GM21737 (cell line): ENCODE results near the gene ACADVL.

Source experiments
- ATAC-seq: cut with Tn5 transposase; IDR thresholded peaks from one replicate; pipeline ENCODE4 v1.9.1; 2021; ENCODE audit warnings: mild to moderate bottlenecking, moderate library complexity; ENCODE audit not compliant: unreplicated experiment

The ACADVL gene

GRCh38 chr17:7250695-7251627 lies 31.2 kb downstream of the ACADVL start:
- ATAC-seq = peak; percentile 3

DNA sequence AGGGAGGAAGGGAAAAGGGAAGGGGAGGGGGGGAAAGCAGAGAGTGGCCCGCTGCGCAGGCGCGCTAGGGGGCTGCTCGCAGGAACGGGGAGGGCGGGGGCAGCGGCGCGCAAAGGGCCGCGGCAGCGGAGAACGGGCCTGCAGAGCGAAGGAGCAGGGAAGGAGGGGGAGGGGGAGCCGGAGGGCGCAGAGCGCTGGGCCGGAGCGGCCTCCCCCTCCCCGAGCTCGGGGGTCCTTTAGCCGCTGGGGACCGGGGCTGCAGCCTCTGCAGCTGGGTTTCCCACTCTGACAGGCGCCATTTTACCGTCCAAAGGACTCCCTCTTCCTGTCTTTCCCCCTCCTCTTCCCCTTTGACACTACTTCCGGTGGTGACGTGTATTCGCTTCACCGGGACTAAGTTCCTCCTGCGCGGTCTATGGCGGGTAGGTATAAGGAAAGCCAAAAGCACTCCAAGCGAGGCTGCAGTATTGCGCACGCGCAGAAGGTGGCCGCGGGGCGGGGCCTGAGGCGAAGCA lies 32.0 kb downstream of the ACADVL start, which contains the start of gene CTDNEP1:
Gene CTDNEP1, minus strand, starts transcription at position 74 of the 515 bp plus-strand sequence. CDS start 438 bp downstream, outside the sequence.
- ATAC-seq = peak; percentile 76

- peak; percentile 41 for ATAC-seq
Measured at GRCh38 chr17:7252176-7253043, 32.7 kb downstream of the ACADVL start, which contains the start of gene ELP5. Gene ELP5 (plus strand): TSS chr17:7252215. CDS start chr17:7252551, 336 bp downstream.

DNA sequence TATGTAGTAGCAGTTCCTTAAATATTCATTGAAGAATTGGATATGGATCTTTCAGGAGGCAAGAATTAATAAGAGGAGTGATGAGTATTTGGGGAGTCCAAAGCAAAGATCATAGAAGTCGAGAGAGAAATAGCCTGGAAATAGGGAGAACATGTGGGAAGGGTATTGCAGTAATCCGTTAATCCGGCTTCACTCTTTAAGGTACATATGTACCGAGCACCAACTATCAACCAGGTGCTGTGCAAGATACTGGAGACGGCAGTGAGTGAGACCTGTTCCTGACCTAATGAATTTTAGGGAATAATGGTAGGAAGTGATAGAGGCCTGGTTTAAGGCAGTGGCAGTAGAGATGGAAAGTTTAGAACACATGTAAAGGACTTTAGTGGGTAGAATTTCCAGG lies 33.3 kb downstream of the ACADVL start:
- no peak for ATAC-seq

- ATAC-seq = no peak
Measured at GRCh38 chr17:7254511-7254910, 34.8 kb downstream of the ACADVL start.

GRCh38 chr17:7256766-7257456 lies 37.2 kb downstream of the ACADVL start:
- ATAC-seq = no peak

DNA sequence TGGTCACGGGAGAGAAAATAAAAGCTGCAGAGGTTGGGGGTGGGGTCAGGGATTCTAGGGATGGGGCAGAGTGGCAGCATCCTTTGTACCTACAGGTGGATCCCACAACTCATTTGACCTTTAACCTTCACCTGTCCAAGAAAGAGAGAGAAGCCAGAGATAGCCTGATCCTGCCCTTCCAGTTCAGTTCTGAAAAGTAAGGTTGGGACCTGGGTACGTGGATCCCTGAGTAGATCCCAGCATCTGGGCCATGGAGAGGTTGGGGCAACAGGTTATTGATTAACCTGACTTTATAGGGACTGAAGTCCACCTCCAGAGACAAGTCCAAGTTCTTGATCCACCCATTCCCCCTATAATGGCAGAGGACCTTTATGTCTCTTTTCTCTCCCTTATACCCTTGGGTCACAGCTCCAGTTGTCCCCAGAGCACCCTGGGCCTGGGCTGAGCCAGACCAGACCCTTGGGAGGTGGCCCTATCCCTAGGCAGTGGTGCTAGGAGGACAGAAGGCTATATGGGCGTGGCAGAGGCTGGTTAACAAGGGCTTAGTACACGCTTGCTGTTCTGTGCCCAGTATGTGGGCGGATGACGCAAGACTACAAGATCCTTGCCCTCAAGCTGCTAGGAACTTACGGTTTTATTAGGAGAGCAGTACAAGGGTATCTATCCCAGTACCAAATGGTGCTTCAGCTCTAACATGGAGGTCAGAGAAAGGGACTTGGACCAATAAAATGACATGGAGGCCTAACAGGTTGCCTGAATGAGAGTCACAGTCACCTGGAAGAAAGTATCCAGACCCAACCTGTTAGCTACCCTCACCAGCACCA lies 39.2 kb downstream of the ACADVL start:
- no peak for ATAC-seq

- ATAC-seq = no peak
Measured at GRCh38 chr17:7259555-7259889, 39.8 kb downstream of the ACADVL start.

DNA sequence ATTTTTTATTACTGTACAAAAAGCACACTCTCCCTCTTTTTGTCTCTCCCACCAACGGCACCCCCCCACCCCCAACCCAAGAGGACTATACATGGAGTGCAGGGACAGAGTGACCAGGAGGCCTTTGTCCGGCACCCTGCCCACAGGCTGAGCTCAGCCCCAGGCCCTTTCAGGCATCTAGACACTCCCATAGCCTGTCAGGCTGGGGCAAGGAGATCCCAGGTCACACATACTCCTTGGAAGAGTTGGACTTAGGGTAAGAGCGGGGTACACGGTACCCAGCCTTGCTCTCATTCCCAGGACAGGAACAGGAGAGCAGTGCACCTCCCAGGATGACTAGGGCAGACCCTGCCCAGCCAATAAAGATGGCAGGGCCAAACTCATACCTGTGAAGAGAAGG lies 40.4 kb downstream of the ACADVL start:
- no peak for ATAC-seq

DNA sequence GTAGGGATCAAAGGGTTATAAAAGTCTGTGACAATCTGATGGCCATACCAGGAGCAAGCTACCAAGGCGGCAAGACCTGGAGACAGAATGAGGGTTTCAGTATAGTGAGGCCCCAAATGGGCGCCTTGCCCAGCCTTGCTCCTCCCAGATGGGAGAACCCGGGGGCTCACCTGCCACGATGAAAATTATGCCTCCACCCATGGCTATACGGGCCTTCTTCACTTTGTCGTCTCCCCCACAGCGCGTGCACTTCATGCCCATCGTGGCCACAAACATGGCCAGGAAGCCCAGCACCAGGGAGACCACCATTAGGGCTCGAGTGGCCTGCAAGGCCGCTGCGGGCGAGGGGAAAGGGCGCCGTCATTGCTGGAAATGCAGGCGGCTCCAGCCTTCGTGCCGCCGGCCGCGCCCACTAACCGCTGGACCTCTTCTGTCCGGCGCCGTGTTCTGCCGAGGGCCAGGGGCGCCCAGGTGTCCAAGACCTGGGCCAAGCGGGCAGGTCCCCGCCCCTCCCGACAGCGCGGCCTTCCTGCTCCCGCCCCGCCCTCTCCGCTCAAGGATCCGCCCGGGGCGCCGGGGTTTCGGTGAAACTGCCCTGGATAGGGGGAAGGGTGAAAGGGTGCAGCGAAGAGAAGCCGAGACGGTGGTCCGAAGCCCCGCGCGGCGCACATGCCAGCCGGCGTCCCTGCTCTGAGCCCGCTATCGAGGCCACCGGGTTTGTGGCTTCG lies 41.1 kb downstream of the ACADVL start:
- no peak for ATAC-seq

GRCh38 chr17:7261379-7262191 lies 41.8 kb downstream of the ACADVL start:
- ATAC-seq = no peak

GRCh38 chr17:7262192-7262934 lies 42.6 kb downstream of the ACADVL start, which contains the start of gene CLDN7:
Gene CLDN7 (minus strand): TSS chr17:7262478. CDS start chr17:7262043, 435 bp downstream.
- no peak for ATAC-seq

GRCh38 chr17:7262935-7263800 lies 43.4 kb downstream of the ACADVL start:
- ATAC-seq = no peak

DNA sequence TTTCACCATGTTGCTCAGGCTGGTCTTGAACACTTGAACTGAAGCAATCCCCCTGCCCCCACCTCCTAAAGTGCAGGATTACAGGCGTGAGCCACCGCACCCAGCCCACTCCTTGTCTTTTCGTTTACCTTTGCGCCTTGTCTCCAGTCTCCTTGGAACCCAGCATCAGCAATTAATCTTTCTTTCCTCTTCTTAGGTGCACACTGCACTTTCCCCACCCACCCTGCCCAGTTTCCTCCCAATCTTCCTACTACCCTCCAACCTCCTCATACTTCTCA lies 44.0 kb downstream of the ACADVL start:
- no peak for ATAC-seq

DNA sequence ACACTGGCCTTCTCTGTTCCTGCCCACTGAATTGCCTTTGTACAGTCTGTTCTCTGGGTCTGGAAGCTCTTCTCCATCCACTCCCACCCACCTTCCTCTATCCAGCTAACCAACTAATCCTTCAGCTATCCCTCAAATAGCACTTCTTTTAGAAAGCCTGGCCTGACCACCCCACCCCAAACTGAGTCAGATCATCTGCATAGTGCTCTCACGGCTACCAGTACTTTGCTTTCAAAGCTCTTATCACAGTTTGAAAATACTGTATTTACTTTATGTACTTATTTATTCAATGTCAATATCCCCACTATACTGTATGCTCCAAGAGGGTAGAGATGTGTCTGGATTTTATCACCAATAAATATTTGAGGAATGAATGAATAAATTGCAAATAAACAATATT lies 47.0 kb downstream of the ACADVL start:
- no peak for ATAC-seq
